HepG2 (cell line): Measurements from ENCODE around the gene H2AZ2. TPM values are rescaled to one million over a fixed set of nuclear protein-coding genes. Genes with fewer than 3 reads are reported as not detected.

ENCODE experiments used
- ATAC-seq: fragments of 200-7000 bp; cut with Tn5 transposase; 3 replicates; pipeline ENCODE4 v1.9.1; 2020; ENCODE audit warnings: mild to moderate bottlenecking, moderate library complexity
- BruUV-seq: library from RNA; stranded (reverse); fragments of 400-500 nt; replicated peaks from 2 replicates; lab custom pipeline; 2021; lab: Mats Ljungman, UMichigan
- CTCF ChIA-PET: fragments of 300-600 bp; formaldehyde crosslinking; extraction: SDS; loops from one replicate; lab custom pipeline; 2021; ENCODE audit warnings: low total read pairs, inconsistent platforms, low intra/inter-chr PET ratio; lab: Yijun Ruan, JAX
- POLR2A ChIA-PET: fragments of 350-600 bp; sonication (Branson Sonifier 250); formaldehyde crosslinking; loops from one replicate; lab custom pipeline; 2020; ENCODE audit warnings: antibody characterized with exemption, inconsistent platforms; lab: Yijun Ruan, JAX
- DNase-seq: peaks from one replicate; pipeline ENCODE4 v3.0.0-alpha.2; 2015; ENCODE audit warnings: low spot score
- FAIRE-seq: peaks from 3 replicates; lab custom pipeline; 2011; peaks lifted over from hg19 to GRCh38; lab: Jason Lieb, UNC
- H2AFZ ChIP-seq: one replicate; pipeline ENCODE4 v1.6.1; 2011; ENCODE audit warnings: low read length, inconsistent platforms
- H3K27ac ChIP-seq: fragments of 300-600 bp; 3 replicates; pipeline ENCODE4 v1.8.0; 2011; ENCODE audit warnings: mixed run types, mild to moderate bottlenecking, mixed read lengths, low read length, inconsistent platforms; ENCODE audit not compliant: insufficient read depth; ENCODE audit errors: extremely low read length
- H3K27me3 ChIP-seq, 2 experiments: fragments of 200-600 bp in 1 of 2; 2 replicates in 1 of 2; 3 replicates in 1 of 2; pipeline versions ENCODE4 v1.6.0 to v1.8.0; 2011; ENCODE audit warnings: low read length in 2 of 2, mild to moderate bottlenecking in 2 of 2, moderate library complexity in 2 of 2, inconsistent platforms in 1 of 2; ENCODE audit not compliant: insufficient read depth in 2 of 2, control insufficient read depth in 1 of 2
- H3K36me3 ChIP-seq, 2 experiments: fragments of 200-600 bp in 1 of 2; replicated peaks in 1 of 2; 2 replicates in 1 of 2; 3 replicates in 1 of 2; pipeline versions ENCODE4 v1.5.1 to v1.8.0; 2011; ENCODE audit warnings: low read length in 2 of 2, inconsistent platforms in 1 of 2; ENCODE audit not compliant: insufficient read depth in 2 of 2, control insufficient read depth in 1 of 2
- H3K4me1 ChIP-seq: 2 replicates; pipeline ENCODE4 v1.5.1; 2012; ENCODE audit warnings: low read length, inconsistent platforms; ENCODE audit not compliant: insufficient read depth
- H3K4me2 ChIP-seq: 2 replicates; pipeline ENCODE4 v1.6.0; 2011; ENCODE audit warnings: low read depth, low read length, inconsistent platforms
- H3K4me3 ChIP-seq, 3 experiments: fragments of 200-600 bp in 1 of 3; sonication (generic), shearing (Covaris generic) in 1 of 3; replicated peaks in 1 of 3; 2 replicates each; pipeline ENCODE4 v1.5.1; 2011 to 2016; ENCODE audit warnings: low read length in 3 of 3, inconsistent platforms in 2 of 3, low read depth in 2 of 3, mild to moderate bottlenecking in 2 of 3, control low read depth in 1 of 3, mixed read lengths in 1 of 3; ENCODE audit not compliant: insufficient read depth in 1 of 3
- H3K79me2 ChIP-seq: one replicate; pipeline ENCODE4 v1.6.1; 2011; ENCODE audit warnings: low read length, inconsistent platforms; ENCODE audit not compliant: insufficient read depth
- H3K9ac ChIP-seq: 2 replicates; pipeline ENCODE4 v1.6.0; 2011; ENCODE audit warnings: mild to moderate bottlenecking, low read depth, low read length, inconsistent platforms; ENCODE audit not compliant: insufficient read depth
- H3K9me3 ChIP-seq: 2 replicates; pipeline ENCODE4 v1.5.1; 2012; ENCODE audit warnings: mild to moderate bottlenecking, low read length
- H4K20me1 ChIP-seq: 2 replicates; pipeline ENCODE4 v1.6.0; 2011; ENCODE audit warnings: inconsistent platforms, mild to moderate bottlenecking, low read length, moderate library complexity; ENCODE audit not compliant: insufficient read depth
- FOXJ3 ChIP-seq: sonication (generic); formaldehyde crosslinking; IDR thresholded peaks from 2 replicates; pipeline ENCODE4 v1.4.0; 2020; ENCODE audit warnings: missing genetic modification reagents, mild to moderate bottlenecking, borderline replicate concordance
- KLF9 ChIP-seq: IDR thresholded peaks from 2 replicates; pipeline ENCODE4 v1.6.1; 2016; ENCODE audit warnings: low read depth
- SP2 ChIP-seq: sonication (generic); formaldehyde crosslinking; IDR thresholded peaks from 2 replicates; pipeline ENCODE4 v1.5.1; 2020; ENCODE audit warnings: mild to moderate bottlenecking, missing genetic modification reagents
- THYN1 ChIP-seq: sonication (generic); formaldehyde crosslinking; IDR thresholded peaks from 2 replicates; pipeline ENCODE4 v1.8.1; 2023; ENCODE audit warnings: low read depth, mild to moderate bottlenecking, moderate library complexity, missing genetic modification reagents, borderline replicate concordance
- ZBTB10 ChIP-seq: sonication (generic); formaldehyde crosslinking; IDR thresholded peaks from 2 replicates; pipeline ENCODE4 v1.4.0; 2020; ENCODE audit warnings: missing genetic modification reagents, borderline replicate concordance
- ZHX1 ChIP-seq: sonication (generic); formaldehyde crosslinking; IDR thresholded peaks from 2 replicates; pipeline ENCODE4 v1.8.1; 2022; ENCODE audit warnings: low read depth, mild to moderate bottlenecking, missing genetic modification reagents
- ZNF580 ChIP-seq: IDR thresholded peaks from 2 replicates; pipeline ENCODE4 v1.6.1; 2016; ENCODE audit warnings: low read depth, borderline replicate concordance
- ZNF652 ChIP-seq: IDR thresholded peaks from 2 replicates; pipeline ENCODE4 v1.6.1; 2016; ENCODE audit warnings: low read depth, borderline replicate concordance
- ZNF710 ChIP-seq: sonication (generic); formaldehyde crosslinking; IDR thresholded peaks from 2 replicates; pipeline ENCODE4 v1.5.0; 2020; ENCODE audit warnings: mild to moderate bottlenecking, missing genetic modification reagents, borderline replicate concordance
- ZNF720 ChIP-seq: sonication (generic); formaldehyde crosslinking; IDR thresholded peaks from 2 replicates; pipeline ENCODE4 v1.4.0; 2020; ENCODE audit warnings: missing genetic modification reagents
- WGBS: methylation state at CpG from one replicate; pipeline ENCODE4 v1.1.6; 2017; ENCODE audit warnings: low lambda C conversion rate; 5-methylcytosine and 5-hydroxymethylcytosine counted together
- in situ Hi-C: cut with HindIII; loops from 2 replicates; pipeline ENCODE4 v1.10.0; 2017; ENCODE audit warnings: low pct_unique_long_range_greater_than_20kb; ENCODE audit not compliant: extremely low pct_ligation_motif_present
- intact Hi-C: fragments of 100-400 bp; cut with micrococcal nuclease; formaldehyde crosslinking; loops from one replicate; pipeline ENCODE4 v1.10.0; 2022; ENCODE audit not compliant: unreplicated experiment
- polyA plus RNA-seq, 8 experiments: library from polyadenylated mRNA; depleted of rRNA in 3 of 8; stranded (reverse) in 7 of 8; unstranded in 1 of 8; fragments of >200 nt; fragmentation: Illumina TruSeq in 4 of 8; extraction: Trizol in 4 of 8; gene quantifications; 2 replicates each; pipeline versions ENCODE4 v1.2.1 to v1.2.3, GENCODE V29; 2011 to 2016; ENCODE audit warnings: low read depth in 4 of 8, missing spikeins in 1 of 8, mixed read lengths in 1 of 8; ENCODE audit not compliant: insufficient read depth in 1 of 8
- total RNA-seq, 5 experiments: library from RNA; depleted of rRNA; stranded (reverse); fragments of >200 nt; fragmentation: Illumina TruSeq; extraction: Trizol; gene quantifications; 2 replicates each; pipeline ENCODE4 v1.2.3, GENCODE V29; 2016; ENCODE audit warnings: low read depth in 1 of 5
- TF ChIP-seq, protein P1 (sequence below): sonication (generic); formaldehyde crosslinking; IDR thresholded peaks from 2 replicates; pipeline ENCODE4 v1.8.1; 2023; ENCODE audit warnings: missing genetic modification reagents, mild to moderate bottlenecking, borderline replicate concordance
- TF ChIP-seq, protein P2 (sequence below): sonication (generic); formaldehyde crosslinking; IDR thresholded peaks from 2 replicates; pipeline ENCODE4 v1.5.1; 2020; ENCODE audit warnings: mild to moderate bottlenecking, missing genetic modification reagents, moderate library complexity
- TF ChIP-seq, protein P3 (sequence below): sonication (generic); formaldehyde crosslinking; conservative IDR thresholded peaks from 2 replicates; pipeline ENCODE4 v1.4.0; 2020; ENCODE audit warnings: missing genetic modification reagents

H2AZ2 gene
- total and polyA plus RNA-seq, 2 of the 13 experiments (the other 11 are each of a cell fraction or from before 2014, with no cell fraction given): 121 to 223 TPM

GRCh38 chr7:44787041-44787440, 60.8 kb downstream of the H2AZ2 start:
- in situ Hi-C loops: no loop called here
- 25% methylated on average over 3 of the region's 4 CpGs for WGBS
- no peak for FAIRE-seq

More at GRCh38 chr7:44787041-44787440, 60.8 kb downstream of the H2AZ2 start:
- Histone ChIP-seq H3K9me3 (no peaks in the 10 kb centered on the region), H3K4me1 (peaks cover 19% of the 10 kb centered on the region), H3K9ac (no peak overlapping the region), H3K4me2 (no peak overlapping the region), H3K79me2 (no peaks in the 10 kb centered on the region), H3K27me3 (peaks cover 1 to 3% of the 10 kb centered on the region in 2 experiments; a peak in 2 of 5 replicates), H4K20me1 (no peaks in the 10 kb centered on the region), H3K36me3 (no peaks in the 10 kb centered on the region), H3K27ac (no peak overlapping the region), H3K4me3 (no peak overlapping the region), H2AFZ (no peak overlapping the region)
- DNase-seq (no peak), ATAC-seq (no peak)
- TF ChIP-seq ZNF720 (CRISPR knock-in tag): no peak
- TF ChIP-seq ZNF580 (CRISPR knock-in tag): no peak
- TF ChIP-seq, protein P1, sequence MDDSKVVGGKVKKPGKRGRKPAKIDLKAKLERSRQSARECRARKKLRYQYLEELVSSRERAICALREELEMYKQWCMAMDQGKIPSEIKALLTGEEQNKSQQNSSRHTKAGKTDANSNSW: no peak
- no peak for TF ChIP-seq ZBTB10
- TF ChIP-seq ZNF710: no peak
- TF ChIP-seq, protein P2, sequence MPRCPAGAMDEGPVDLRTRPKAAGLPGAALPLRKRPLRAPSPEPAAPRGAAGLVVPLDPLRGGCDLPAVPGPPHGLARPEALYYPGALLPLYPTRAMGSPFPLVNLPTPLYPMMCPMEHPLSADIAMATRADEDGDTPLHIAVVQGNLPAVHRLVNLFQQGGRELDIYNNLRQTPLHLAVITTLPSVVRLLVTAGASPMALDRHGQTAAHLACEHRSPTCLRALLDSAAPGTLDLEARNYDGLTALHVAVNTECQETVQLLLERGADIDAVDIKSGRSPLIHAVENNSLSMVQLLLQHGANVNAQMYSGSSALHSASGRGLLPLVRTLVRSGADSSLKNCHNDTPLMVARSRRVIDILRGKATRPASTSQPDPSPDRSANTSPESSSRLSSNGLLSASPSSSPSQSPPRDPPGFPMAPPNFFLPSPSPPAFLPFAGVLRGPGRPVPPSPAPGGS (CRISPR knock-in tag): no peak
- TF ChIP-seq SP2 (CRISPR knock-in tag): no peak
- TF ChIP-seq FOXJ3 (CRISPR knock-in tag): no peak
- TF ChIP-seq, protein P3, sequence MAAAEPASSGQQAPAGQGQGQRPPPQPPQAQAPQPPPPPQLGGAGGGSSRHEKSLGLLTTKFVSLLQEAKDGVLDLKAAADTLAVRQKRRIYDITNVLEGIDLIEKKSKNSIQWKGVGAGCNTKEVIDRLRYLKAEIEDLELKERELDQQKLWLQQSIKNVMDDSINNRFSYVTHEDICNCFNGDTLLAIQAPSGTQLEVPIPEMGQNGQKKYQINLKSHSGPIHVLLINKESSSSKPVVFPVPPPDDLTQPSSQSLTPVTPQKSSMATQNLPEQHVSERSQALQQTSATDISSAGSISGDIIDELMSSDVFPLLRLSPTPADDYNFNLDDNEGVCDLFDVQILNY (CRISPR knock-in tag): no peak
- no peak for TF ChIP-seq ZNF652 (CRISPR knock-in tag)
- no peak for TF ChIP-seq ZHX1 (CRISPR knock-in tag)
- no peak for TF ChIP-seq THYN1 (CRISPR knock-in tag)
- no peak for TF ChIP-seq KLF9 (CRISPR knock-in tag)
- CTCF ChIA-PET: no interaction called here
- intact Hi-C loops: no loop called here
- no TSS peak for BruUV-seq
- POLR2A ChIA-PET: interaction anchor here (1.0 kb wide), 1 partner anchor 63 kb away, joined by 3 read pairs; no protein-coding TSS in a partner anchor
